Dedifferentiated amniotic fluid mesenchymal stem cell (primary cell): ENCODE data around the gene ELMO2.
"Not testable (repeated sequence)": the region's sequence is repeated elsewhere in the genome, so short reads cannot be mapped to it uniquely, and the experiment has no call there.

Experiments
- DNase-seq: peaks from one replicate; pipeline ENCODE4 v3.0.0-alpha.2; 2016; ENCODE audit errors: extremely low spot score

ELMO2 gene

GRCh38 chr20:46406986-46407670 is 713 bp upstream of the ELMO2 start:
- no peak for DNase-seq

GRCh38 chr20:46402331-46402811 is 4.0 kb downstream of the ELMO2 start:
- no peak for DNase-seq

GRCh38 chr20:46401478-46401860 is 4.9 kb downstream of the ELMO2 start:
- DNase-seq: no peak

GRCh38 chr20:46400828-46401477 is 5.5 kb downstream of the ELMO2 start:
- DNase-seq: peak; percentile 75

DNA sequence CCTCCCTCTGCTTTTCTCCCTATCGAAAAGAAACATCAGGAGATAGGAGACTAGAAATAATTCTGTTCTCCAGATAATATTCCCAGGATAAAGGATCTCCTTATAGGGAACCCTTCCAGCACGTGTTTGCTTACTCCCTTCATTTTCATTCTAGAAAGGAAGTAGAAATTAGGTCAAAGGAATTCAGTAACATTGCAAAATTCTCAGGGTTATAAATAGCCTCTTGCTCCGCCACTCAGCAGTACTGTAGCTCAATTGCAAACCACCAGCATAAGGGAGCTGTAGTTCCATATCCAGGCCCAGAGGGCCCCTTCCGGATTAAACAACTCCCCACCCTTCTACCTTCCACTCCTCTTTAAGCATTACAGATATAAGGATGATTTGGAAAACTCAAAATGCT is 6.2 kb downstream of the ELMO2 start:
- peak; percentile 77 for DNase-seq

GRCh38 chr20:46399401-46399800 is 7.0 kb downstream of the ELMO2 start:
- DNase-seq: no peak

DNA sequence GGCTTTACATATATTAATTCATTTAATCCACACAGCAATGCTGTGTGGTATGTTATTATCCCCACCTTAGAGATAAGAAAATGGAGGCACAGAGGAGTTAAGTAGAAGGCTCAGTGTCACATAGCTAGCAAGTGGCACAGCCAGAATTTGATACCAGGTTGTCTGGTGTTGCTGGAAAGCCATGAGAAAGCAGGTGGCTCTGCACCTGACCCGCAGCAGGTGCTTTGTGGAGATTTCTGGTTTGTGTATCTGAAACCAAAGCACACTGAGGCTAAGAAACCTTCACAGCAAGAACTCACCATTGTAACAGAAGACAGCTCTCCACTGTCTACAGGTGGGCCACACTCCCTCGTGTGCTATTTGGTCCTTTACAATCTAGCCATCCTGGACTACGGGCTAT is 7.5 kb downstream of the ELMO2 start:
- no peak for DNase-seq

- no peak for DNase-seq
Measured at GRCh38 chr20:46396052-46396740, 10.2 kb downstream of the ELMO2 start.

DNA sequence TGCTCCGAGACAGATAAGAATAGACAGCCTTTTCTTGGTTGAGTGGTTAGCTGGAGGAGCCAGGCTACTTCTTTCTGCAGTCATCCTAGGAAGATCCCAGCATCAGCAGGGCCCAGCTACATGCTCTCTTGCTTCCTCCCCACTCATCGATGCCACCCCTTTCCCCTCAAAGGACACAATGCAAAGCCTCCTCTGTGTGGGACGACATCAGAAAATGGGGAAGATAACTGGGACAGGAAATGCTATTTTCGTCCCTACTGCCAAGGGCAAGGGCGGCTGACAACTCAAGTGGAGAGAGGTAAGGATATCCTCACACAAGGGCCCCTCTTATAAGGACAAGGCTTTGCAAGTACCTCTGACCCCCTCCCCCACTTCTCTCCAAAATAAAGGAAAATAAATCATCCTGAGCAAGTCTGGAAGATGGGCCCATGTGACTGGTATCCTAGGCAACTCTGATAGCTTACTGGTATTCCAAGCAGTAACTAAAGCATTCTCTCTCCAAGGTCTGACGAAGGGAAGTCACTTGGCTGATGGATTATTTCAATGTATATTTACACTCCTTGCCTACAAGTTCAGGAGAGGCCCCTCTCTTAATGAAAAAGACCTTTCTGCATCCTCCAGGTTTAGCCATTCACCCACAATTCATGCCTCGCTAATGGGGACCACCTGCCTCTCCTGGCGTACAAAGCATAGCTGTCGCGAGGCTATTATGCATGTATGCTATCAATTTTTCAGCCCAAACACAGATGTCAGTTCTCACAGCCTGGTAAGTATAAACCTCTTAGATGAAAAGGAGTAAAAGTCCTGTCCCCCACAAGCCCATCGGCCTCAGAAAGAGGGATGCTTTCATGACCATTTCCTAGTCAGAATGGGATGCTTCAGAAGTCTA is 11.3 kb downstream of the ELMO2 start:
- no peak for DNase-seq

- DNase-seq: no peak
Measured at GRCh38 chr20:46393967-46394366, 12.4 kb downstream of the ELMO2 start.

GRCh38 chr20:46388937-46389336 is 17.5 kb downstream of the ELMO2 start:
- DNase-seq: no peak

DNA sequence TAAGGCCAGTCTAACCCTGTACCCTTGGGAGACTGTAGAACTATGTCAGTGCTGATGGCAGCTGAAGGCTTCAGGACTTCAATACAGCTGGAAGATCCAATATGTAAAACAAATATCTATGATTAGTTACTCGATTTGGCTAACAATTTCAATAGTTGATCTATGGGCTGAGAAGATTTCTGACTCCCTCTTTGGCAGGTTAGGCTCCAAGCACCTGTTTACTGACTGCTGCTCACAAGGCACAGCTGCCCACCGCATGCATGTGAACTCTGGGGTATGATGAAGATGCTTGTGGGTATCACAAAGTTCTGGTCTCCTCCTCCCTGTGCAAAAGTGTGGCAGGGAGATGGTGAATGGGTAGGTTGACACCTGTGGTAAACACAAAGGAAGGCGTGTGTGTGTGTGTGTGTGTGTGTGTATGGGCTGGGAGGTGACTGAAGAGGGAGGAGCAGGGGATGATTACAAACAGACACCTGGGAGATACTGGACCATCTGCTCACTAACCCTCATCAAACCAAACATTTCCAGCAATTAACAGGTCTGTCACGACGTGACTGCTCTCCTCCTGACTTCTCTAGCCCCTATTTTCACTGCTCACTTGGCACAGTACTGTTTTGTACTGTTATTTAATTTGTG is 18.1 kb downstream of the ELMO2 start:
- no peak for DNase-seq

DNA sequence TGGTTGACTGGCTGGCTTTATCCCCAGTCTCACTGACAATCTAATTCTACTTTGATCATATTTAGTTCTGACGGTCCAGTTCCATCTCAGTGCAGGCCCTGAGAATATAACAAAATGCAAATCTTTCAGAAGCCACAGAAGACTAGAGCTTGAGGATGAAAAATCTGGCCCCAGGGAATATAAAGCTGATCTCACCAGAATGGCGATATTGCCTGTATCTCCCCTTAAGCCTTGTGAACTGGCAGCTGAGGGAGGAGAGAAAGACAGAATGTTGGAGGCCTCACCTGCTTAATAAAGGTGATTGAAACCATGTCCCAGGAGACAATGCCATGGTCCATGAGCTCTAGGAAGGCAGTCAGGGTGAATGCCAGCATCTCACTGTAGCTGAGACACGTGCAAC is 19.4 kb downstream of the ELMO2 start:
- DNase-seq: not testable (repeated sequence)

GRCh38 chr20:46378412-46379009 is 27.9 kb downstream of the ELMO2 start:
- DNase-seq: no peak

GRCh38 chr20:46377518-46377917 is 28.9 kb downstream of the ELMO2 start:
- no peak for DNase-seq

DNA sequence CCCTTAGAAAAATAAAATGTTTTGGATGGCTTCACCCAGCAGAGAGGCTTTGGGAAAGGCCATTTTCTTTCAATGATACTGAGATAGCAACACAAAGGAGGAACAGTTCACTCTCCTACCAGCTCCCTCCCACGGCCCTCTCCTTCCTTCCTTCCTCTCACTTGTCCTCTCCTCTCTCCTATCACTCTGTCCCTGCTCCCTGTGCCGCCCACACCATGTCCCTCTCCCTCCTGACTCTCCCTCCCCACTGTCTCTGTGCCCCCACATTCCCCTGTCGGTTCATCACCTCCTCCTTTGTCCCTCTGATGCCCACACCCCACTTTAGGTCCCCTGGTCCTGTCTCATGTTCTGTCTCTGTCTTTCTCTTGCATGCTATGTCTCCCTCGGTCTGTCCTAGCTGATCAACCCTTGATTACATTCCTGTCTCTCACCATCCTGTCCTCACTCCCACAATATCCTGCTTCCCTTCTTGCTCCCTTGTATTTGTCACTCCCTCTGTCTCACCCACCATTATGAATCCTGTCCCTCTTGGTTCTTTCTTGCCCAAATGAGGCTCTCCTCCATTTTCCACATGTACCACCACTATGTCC is 30.1 kb downstream of the ELMO2 start:
- no peak for DNase-seq

GRCh38 chr20:46375771-46376170 is 30.6 kb downstream of the ELMO2 start:
- DNase-seq: no peak

DNA sequence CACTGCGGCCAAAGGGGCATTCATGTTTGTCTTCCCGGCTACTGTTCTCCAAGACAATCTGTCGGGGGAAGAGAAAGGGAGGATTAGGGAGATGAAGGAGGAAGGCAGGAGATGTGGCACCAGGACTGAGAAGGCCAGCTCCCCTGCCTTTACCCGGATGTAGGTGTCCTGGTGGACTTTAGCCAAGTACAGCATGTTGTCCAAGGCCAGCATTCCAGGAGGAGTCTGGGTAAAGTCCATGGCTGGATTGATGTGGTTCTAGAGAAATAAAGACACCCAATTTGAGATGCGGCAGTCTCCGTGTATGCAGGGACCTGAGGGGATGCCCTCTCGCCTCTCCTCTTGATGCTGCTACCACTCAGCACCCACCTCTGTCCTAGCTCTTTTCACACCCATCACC is 32.0 kb downstream of the ELMO2 start:
- no peak for DNase-seq

GRCh38 chr20:46371656-46372055 is 34.8 kb downstream of the ELMO2 start:
- no peak for DNase-seq

GRCh38 chr20:46368902-46369268 is 37.5 kb downstream of the ELMO2 start:
- DNase-seq: no peak
